ENCODE results near the gene DNAH14.

DNA sequence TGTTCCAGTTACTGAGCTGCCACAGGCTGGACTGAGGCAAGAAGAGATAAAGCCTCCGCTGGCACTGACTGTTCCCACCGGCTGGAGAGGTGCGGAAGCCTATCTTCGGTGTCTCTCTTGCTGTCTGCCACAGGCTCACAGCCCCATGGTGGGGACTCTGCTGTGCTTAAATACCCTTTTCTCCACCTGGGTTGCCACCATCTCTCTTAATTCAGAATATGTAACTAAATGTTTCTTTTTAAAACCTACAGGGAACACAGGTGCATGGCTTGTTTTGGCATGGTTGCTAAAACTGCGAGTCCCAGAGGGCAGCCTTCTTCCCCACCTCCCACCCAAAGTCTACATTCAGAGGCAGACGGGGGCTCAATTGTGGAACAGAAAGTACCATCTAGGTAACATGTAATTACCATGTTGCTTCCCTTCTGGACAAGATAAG lies 506.5 kb downstream of the DNAH14 start:
- TF ChIP-seq POLR2AphosphoS5 (IDR thresholded peaks at IDR 0.05; ENCODE audit: low read depth, low read length): no peak
- no peak for TF ChIP-seq POLR2A (IDR thresholded peaks at IDR 0.05; ENCODE audit: low read depth, low read length)
- TF ChIP-seq SPI1 (IDR thresholded peaks at IDR 0.05; ENCODE audit: low read depth, low read length): 0 out of 2 replicates have a peak, but pooled peaks have one; percentile 28
- no peak for TF ChIP-seq TAF1 (IDR thresholded peaks at IDR 0.05; ENCODE audit: low read depth, low read length)
- TF ChIP-seq POU2F2 (IDR thresholded peaks at IDR 0.05; ENCODE audit: low read depth, low read length): no peak
- no peak for TF ChIP-seq PAX5 (IDR thresholded peaks at IDR 0.05; ENCODE audit: insufficient read depth, low read length, severe bottlenecking)
